H1 (cell line): ENCODE data around the gene KDR. TPM values are rescaled to one million over a fixed set of nuclear protein-coding genes. Genes with fewer than 3 reads are reported as not detected.

Experiments
- CHD7 ChIP-seq: fragments of 300-600 bp; sonication (generic); IDR thresholded peaks from 2 replicates; pipeline ENCODE4 v1.7.1; 2012; ENCODE audit warnings: low read length, moderate library complexity, mild to moderate bottlenecking, inconsistent platforms; ENCODE audit not compliant: insufficient replicate concordance
- CTBP2 ChIP-seq: IDR thresholded peaks from 2 replicates; pipeline ENCODE4 v1.7.0; 2011; ENCODE audit warnings: borderline replicate concordance, mild to moderate bottlenecking, moderate library complexity, mixed read lengths, low read length; ENCODE audit not compliant: insufficient read depth, insufficient read length
- FOSL1 ChIP-seq: IDR thresholded peaks from 2 replicates; pipeline ENCODE4 v1.6.1; 2011; ENCODE audit warnings: mild to moderate bottlenecking, low read depth, low read length, moderate library complexity; ENCODE audit not compliant: insufficient read depth
- GABPA ChIP-seq: IDR thresholded peaks from 2 replicates; pipeline ENCODE4 v1.6.1; 2011; ENCODE audit warnings: mild to moderate bottlenecking, low read length, moderate library complexity, borderline replicate concordance; ENCODE audit not compliant: insufficient read depth
- MAFK ChIP-seq: IDR thresholded peaks from 2 replicates; pipeline ENCODE4 v1.6.1; 2012; ENCODE audit warnings: low read depth, mild to moderate bottlenecking, improper control_type of control experiment, low read length
- NRF1 ChIP-seq: IDR thresholded peaks from 2 replicates; pipeline ENCODE4 v1.6.1; 2011; ENCODE audit warnings: mild to moderate bottlenecking, low read depth, low read length, improper control_type of control experiment
- RNF2 ChIP-seq: fragments of 200-900, 300-1000 bp; sonication (generic); IDR thresholded peaks from 2 replicates; pipeline ENCODE4 v1.7.1; 2016; ENCODE audit warnings: borderline replicate concordance, low read depth, mild to moderate bottlenecking, antibody characterized with exemption, low read length; ENCODE audit not compliant: poor library complexity, severe bottlenecking; ENCODE audit errors: missing control alignments
- USF2 ChIP-seq: IDR thresholded peaks from 2 replicates; pipeline ENCODE4 v1.6.1; 2011; ENCODE audit warnings: low read length, improper control_type of control experiment
- polyA plus RNA-seq, 7 experiments: library from polyadenylated mRNA; depleted of rRNA in 3 of 7; stranded (reverse) in 5 of 7; unstranded in 2 of 7; fragments of >200 nt in 5 of 7; fragments of 200-250 nt in 2 of 7; gene quantifications; 1 replicate in 5 of 7; 2 replicates in 1 of 7; 4 replicates in 1 of 7; pipeline versions ENCODE4 v1.2.1 to v1.2.3, GENCODE V29; 2011 to 2013; ENCODE audit warnings: missing spikeins in 2 of 7, mixed read lengths in 2 of 7
- total RNA-seq: library from RNA; stranded (reverse); fragmentation: NEBNext Ultra II Directional; extraction: Animal tissue kit (Norgen Biotek cat#: 25700); gene quantifications from 2 replicates; pipeline ENCODE4 v1.2.1, GENCODE V29; 2021

KDR gene
- total and polyA plus RNA-seq, 2 of the 8 experiments (the other 6 are each of a cell fraction or from before 2014, with no cell fraction given) = 69.3 to 106 TPM

- TF ChIP-seq CHD7 (no peak), NRF1 (no peak), CTBP2 (no peak), USF2 (no peak), MAFK (no peak), GABPA (no peak), RNF2 (no peak), FOSL1 (no peak)
These were observed 13.8 kb downstream of the KDR start (continued) for GRCh38 chr4:55111601-55112000.
